SK-N-SH (cell line): ENCODE results near the gene MAP3K12.

Source experiments
- FOXM1 ChIP-seq: IDR thresholded peaks from 2 replicates; pipeline ENCODE4 v1.4.0; 2012; ENCODE audit warnings: low read depth, mild to moderate bottlenecking
- TF ChIP-seq, protein P1 (sequence below): fragments of 200-600 bp; sonication (generic); IDR thresholded peaks from 2 replicates; pipeline ENCODE4 v1.6.1; 2017; ENCODE audit warnings: antibody characterized with exemption, mild to moderate bottlenecking, moderate library complexity

- TF ChIP-seq, protein P1, sequence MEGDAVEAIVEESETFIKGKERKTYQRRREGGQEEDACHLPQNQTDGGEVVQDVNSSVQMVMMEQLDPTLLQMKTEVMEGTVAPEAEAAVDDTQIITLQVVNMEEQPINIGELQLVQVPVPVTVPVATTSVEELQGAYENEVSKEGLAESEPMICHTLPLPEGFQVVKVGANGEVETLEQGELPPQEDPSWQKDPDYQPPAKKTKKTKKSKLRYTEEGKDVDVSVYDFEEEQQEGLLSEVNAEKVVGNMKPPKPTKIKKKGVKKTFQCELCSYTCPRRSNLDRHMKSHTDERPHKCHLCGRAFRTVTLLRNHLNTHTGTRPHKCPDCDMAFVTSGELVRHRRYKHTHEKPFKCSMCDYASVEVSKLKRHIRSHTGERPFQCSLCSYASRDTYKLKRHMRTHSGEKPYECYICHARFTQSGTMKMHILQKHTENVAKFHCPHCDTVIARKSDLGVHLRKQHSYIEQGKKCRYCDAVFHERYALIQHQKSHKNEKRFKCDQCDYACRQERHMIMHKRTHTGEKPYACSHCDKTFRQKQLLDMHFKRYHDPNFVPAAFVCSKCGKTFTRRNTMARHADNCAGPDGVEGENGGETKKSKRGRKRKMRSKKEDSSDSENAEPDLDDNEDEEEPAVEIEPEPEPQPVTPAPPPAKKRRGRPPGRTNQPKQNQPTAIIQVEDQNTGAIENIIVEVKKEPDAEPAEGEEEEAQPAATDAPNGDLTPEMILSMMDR = peak; percentile 85
- 0 out of 2 replicates have a peak, but pooled peaks have one; percentile 5 for TF ChIP-seq FOXM1
These were observed 47.5 kb downstream of the MAP3K12 start, which contains the start of gene PCBP2 for GRCh38 chr12:53451661-53452158.
